GM18508 (cell line): ENCODE measurements around the gene FLRT1.
"Not testable (repeated sequence)": the region's sequence is repeated elsewhere in the genome, so short reads cannot be mapped to it uniquely, and the experiment has no call there.

Source experiments
- ATAC-seq: cut with Tn5 transposase; IDR thresholded peaks from one replicate; pipeline ENCODE4 v1.9.1; 2021; ENCODE audit warnings: moderate number of reproducible peaks; ENCODE audit not compliant: insufficient read depth, unreplicated experiment

Gene FLRT1

GRCh38 chr11:64044730-64045393 is 9.1 kb downstream of the FLRT1 start:
- no peak for ATAC-seq

- no peak for ATAC-seq
These were observed 10.0 kb downstream of the FLRT1 start for GRCh38 chr11:64045700-64046099.

- ATAC-seq, result not testable (repeated sequence)
These were observed 11.6 kb downstream of the FLRT1 start for GRCh38 chr11:64047373-64047772.

DNA sequence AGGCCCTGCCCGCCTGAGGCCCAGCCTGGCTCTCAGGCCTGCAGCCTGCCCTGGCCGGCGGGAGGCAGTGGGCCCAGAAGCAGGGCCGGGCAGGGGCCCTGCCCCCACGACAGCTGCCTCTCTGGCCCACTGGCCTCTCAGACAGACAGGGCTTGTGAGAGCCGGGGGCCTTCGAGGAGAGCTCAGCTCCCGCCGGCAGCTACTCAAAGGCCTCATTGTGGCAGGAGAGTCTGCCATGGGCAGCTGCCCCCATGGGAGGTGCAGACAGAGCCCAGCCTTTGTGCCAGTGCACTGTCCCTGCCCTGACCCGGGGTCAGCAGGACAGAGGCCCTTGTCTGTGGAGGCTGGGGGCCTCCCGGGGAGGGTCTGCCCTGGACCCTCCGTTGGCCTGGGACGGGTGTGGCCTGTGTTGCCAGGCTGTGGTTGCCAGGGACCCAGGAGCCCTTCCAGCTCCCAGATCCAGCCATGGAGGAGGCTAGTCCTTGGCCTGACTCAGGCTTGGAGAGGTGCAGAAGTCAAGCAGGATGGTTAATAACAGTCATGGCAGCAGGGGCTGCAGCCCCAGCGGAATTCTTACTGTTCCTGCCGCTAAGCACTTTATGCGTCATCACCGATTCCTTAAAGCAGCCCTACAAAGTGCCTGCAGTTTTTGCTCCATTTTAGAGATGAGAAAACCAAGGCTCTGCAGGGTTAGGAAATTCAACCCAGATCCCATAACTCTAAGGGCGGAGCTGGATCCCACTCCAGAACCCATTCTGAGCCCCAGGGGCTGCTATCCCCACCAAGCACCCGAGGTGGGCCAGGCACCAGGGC is 12.5 kb downstream of the FLRT1 start:
- no peak for ATAC-seq

DNA sequence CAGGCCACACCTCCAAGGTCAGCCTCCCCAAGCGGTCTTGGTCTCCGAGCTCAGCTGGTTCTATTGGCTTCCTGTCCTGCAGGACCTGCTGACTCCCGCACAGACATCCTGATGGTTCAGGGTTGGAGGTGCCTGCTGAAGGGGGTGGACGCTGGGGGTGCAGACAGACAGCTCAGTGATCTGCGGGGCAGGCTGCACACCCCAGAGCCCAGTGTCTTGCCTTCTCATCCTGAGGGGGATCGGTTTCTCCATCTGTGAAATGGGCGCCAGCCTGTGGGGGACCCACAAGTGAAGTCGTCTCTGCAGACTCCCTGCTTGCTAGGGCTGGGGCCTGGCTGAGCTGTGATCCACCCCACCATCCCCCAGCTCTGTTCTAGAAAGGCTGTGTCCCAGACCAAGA is 13.8 kb downstream of the FLRT1 start:
- no peak for ATAC-seq

GRCh38 chr11:64051297-64051696 is 15.6 kb downstream of the FLRT1 start:
- no peak for ATAC-seq

DNA sequence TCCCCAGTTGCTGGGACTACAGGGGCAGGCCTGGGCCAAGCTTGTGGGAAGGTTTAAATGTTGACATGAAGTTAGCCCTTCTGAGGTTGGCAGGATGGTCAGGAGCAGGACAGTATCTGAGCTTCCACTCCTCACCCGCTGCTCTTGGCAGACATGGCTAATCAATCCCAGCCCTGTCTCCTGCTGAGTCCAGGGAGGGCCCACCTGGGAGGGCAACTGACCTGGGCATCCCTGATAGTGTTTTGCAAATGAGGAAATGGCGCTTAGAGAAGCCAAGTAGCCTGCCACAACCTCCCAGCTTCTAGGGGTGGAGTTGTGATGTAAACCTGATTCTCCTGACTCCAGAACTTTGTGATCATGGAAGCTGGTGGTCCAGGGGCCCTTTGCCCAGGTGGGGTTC is 16.7 kb downstream of the FLRT1 start:
- ATAC-seq, result no peak

- no peak for ATAC-seq
These were observed 17.3 kb downstream of the FLRT1 start for GRCh38 chr11:64052938-64053622.

DNA sequence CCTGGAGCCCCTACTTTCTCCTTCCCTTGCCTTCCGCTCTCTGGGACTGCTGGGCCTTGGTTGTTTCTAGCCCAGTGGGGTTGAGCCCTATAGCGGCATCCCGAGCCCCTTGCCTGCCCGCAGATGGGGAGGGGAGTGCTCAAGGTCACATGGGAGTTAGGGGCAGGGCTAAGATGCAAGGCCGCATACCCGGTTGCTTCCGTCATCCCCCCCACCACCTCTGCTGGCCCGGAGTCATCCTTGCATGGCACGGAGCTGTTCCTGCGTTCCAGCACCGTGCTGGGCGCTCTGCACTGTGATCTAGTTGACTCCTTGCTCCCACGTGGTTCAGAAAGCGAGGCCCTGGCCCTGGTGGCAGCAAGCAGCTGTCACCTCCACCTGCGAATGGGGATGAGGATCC is 18.0 kb downstream of the FLRT1 start:
- no peak for ATAC-seq

DNA sequence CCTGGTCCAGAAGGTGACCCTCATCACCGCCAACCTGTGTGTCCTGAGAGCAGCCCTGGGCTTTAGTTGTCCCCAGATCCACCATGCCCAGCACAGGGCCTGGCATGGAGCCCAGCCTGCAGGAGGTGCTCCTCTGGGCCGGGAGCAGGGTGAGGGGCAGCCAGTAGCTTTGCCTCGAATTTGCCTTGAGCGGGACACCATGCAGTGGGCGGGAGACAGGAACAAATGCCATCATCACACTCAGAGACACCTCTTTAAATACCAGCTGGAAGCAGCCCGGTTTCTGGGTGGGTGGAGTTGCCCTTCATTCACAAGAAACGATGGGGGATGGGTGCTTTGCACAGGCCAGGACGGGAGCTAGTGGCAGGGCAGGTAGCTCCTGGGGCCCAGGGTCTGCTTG is 19.3 kb downstream of the FLRT1 start:
- no peak for ATAC-seq

DNA sequence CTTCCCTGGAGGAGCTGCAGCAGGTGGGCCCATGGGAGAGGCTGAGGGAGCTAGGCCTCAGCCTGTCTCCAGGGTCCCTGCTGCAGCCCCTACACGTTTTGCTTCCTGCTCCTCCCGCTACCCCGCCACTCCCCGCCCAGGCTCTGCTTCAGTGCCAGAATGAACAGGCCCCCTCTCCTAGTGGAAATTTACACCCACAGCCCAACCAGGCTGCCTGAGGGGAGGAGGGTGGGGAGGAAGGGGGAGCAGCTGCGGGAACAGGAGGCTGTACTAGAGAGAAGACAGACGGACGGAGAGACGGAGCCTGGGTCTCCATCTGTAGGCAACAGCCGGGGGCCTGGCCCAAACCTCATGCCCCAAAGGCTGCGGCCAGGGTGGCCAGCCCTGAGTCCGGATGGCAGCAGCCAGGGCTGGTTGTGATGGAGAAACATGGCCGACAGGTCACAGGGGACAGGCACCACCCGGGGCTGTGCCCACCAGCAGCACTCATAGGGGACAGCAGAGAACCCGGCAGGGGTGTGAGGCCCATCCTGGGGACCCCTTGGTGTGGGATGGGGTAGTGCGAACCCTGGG is 20.6 kb downstream of the FLRT1 start:
- ATAC-seq, result no peak

DNA sequence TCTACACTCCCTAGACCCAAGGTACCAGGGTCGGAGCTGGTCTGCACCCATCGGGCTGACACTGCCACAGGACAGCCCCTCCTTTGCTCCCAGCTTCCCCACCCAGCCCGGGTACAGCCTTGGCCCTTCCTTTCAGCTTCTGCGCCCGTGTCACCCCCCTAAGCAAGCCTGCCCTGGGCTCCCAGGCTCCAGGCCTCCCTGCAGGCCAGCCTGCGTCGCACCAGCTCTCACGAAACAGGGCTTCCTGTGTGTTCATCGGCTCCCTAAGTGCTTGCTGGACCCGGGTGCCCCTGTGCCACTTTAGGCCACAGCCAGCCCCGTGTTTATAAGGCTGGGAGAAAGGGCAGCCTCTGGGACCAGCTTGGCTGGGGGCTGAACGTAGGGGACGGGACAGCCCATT is 21.1 kb downstream of the FLRT1 start:
- no peak for ATAC-seq

DNA sequence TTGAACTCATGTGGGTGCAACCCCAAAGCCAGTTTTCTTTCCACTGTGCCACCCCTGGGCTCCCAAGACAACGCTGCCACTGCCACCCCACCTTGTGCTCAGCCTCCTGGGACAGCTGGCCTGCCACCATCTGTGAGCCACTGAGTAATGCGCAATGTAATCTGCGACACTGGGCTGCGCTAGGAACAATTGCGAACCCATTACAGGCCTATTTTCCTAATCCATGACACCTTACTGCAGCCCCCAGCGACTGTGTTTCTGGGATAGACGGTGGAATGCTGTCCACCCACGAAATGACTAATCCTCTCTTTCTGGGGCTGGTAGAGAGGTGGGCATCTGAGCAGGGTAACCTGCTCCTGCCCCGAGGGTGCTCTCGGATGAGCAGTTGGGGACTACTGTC is 22.2 kb downstream of the FLRT1 start:
- no peak for ATAC-seq

DNA sequence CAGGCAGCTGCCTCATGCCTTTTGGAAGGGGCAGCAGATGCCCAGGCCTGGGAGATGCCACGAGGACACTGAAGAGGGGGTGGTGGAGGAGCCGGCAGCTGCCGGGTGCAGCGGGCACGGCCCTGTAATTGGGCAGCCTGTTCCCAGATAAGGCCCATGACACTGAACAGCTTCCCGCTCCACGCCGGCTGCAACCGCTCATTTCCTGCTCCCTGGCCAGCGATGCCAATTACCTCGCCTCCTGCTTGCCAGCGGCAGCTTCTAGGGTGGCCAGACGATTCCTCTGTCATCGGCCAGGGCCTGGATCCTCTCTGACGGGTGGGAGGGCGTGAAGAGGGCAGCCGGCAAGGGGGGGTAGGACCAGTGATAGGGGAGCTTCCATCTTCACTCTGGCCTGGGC is 22.8 kb downstream of the FLRT1 start:
- no peak for ATAC-seq

DNA sequence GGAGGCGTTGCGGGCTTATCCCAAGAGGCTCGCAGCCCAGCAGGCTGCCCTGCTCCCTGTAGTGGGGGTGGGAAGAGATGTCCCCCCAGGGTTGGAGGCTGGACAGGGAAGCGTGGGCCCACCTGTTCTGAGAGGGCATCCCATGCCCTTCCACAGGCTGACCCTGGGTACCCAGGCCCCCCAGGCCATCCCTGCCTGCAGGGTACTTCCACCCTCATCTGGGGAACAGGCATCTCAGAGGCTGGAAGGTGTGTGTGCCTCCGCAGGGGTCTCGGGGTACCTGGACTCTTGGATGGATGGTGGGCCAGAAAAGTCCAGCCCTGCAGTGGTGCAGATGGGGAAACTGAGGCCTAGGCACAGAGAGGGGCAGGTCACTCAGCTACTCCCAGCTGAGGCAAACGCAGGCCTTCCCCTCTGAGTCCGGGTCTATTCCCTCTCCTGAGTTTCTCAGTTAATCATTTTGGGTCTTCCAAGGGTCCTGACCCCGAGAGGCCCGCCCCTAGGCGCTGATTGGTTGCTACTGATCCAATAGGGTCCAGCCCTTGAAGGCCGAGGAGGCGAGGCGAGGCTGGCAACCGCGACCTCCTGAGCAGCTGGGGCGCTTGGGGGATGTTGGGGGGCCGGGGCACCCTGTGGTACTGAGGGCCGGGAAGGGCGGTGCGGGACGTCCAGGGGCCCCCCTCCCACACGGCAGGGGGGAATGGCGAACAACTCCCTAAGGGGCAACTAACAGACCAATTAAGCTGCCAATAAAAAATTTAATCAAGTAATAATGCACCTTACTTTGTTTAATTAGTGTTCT is 23.8 kb downstream of the FLRT1 start:
- ATAC-seq, result no peak

DNA sequence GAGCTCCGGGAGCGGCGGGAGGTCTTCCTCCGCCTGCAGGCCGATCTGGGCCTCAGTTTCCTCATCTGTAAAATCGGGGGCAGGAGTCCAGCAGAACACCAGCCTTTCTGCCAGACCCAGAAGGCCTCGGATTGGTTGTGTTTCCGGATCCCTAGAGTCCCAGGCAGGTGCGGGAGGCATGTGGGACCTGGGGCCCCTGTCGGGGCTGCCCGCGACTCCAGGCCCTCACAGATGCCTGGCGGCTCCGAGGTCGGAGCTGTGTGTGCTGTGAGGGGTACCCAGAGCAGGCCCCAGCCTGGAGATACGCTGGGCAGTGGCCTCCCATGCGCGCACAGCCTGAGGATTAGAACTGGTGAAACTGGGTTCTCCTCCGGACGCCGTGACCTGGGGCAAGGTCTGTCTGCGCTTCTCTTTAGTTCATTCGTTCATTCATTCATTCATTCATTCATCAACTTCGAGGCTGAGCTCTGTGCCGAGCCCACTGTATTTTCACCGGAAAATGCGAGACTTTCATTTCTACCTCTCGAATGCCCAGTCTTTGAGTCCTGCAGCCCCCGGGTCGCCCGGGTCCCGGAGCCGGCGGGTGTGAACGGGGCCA is 24.6 kb downstream of the FLRT1 start:
- ATAC-seq, result no peak

DNA sequence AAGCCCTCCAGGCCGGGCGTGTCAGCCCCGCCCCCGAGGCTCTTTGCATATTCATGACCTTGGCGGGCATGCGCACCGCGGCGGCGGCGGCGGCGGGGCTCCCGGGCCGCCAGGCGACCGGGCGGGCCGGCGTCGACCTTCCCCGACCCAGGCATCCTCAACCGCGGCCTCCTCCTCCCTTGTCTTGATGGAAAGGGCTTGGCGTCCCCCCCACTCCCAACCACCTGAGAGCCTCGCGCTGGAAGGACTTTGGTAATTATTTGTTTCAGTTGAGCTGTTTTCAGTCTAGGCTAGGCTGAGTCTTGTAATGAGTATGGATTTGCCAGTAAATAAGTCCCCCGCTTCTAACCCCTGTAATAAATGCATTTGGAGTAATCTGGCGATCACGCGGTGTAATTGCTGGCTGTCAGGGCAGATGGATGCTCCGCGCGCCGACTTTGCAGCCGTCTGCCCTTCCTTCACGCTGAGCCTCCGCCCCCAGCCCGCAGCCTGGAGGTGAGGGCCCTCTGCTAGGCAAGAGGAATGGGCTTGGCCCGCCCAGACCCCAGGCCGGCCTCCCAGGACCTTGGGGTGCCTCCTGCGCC is 25.2 kb downstream of the FLRT1 start:
- no peak for ATAC-seq

GRCh38 chr11:64062185-64063039 is 26.7 kb downstream of the FLRT1 start:
- no peak for ATAC-seq

DNA sequence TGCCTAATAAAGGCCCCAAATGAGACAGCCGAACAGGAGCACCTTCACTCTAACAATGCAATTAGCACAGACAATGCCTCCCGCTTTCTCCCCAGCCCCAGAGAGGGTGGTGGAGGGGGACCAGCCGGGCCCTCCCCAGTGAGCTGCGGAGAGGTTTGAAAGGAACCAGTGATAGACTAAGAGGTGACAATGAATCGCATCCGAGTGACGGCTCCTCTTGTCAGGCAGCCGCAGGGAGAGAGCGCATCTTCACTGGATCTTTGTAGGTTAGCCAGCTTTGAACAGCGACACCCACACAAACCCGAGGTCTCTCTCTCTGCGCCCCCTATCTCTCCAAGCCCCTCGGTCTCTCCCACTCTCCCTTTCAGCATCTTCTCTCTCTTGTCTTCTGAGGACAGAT is 28.0 kb downstream of the FLRT1 start:
- ATAC-seq, result no peak
